GM19463 (cell line): Measurements from ENCODE around the gene ZDHHC16.
"Not testable (repeated sequence)": the region's sequence is repeated elsewhere in the genome, so short reads cannot be mapped to it uniquely, and the experiment has no call there.

ENCODE experiments used
- ATAC-seq: cut with Tn5 transposase; IDR thresholded peaks from one replicate; pipeline ENCODE4 v1.9.1; 2021; ENCODE audit warnings: mild to moderate bottlenecking, moderate library complexity; ENCODE audit not compliant: unreplicated experiment

ZDHHC16 gene

DNA sequence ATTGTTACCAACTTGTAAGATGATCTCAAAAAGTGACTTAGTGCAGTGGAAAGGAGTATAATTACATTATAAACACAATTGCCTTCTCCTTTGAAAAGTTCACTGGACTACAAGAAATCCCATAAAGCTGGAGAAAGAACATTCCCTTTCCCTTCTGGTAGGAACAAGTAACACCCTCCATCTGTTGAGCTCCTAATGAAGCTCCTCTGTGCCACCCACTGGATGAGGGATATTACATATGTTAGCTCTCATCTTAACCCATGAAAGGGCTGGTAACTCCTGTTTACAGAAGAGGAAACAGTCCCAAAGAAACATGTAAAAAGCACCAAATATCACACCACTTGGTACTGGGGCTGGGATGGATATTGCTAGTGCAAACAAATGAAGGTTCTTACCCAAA is 11.9 kb upstream of the ZDHHC16 start:
- no peak for ATAC-seq

GRCh38 chr10:97434557-97434956 is 11.4 kb upstream of the ZDHHC16 start:
- ATAC-seq = no peak

- no peak for ATAC-seq
Observed at GRCh38 chr10:97435211-97435610, 10.8 kb upstream of the ZDHHC16 start.

GRCh38 chr10:97442277-97442676 is 3.7 kb upstream of the ZDHHC16 start:
- ATAC-seq = no peak

DNA sequence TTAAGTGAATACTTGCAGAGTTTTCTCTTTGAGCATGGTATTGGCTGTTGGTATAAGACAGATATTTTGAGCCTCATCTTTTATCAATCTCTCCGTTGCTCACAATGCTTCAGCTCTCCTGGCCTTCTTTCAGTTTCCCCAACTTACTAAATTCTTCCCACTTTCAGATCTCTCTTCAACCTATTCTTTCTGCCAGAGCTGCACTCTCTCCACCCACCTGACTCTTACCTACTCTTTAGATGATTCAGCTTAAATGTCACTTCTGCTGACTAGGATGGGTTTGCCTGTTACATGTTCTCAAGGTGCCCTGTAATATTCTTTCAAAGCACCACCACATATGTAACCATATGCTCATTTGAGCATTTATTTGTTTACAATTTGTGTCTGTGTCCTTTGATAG is 1.8 kb upstream of the ZDHHC16 start:
- ATAC-seq = no peak

DNA sequence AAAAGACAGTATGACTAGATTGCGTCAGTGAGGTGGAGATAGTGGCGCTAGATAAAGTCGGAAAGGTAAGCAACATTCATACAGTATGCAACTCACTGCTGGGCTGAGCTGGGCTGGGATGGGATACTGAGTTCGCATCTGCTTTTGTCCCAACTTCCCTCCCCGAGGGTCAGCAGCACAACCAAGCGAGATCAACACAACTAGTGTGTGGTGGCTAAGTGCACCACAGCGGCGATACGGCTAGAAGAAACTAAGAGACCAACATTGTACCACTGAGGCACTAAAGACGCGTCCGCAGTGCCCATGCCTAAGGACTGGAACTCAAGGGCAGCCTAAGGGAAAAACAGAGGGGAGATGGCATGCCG is 636 bp upstream of the ZDHHC16 start:
- ATAC-seq = no peak

- ATAC-seq = no peak
Observed at GRCh38 chr10:97450828-97451227, 4.9 kb downstream of the ZDHHC16 start.

GRCh38 chr10:97451605-97452004 is 5.6 kb downstream of the ZDHHC16 start:
- ATAC-seq = no peak

DNA sequence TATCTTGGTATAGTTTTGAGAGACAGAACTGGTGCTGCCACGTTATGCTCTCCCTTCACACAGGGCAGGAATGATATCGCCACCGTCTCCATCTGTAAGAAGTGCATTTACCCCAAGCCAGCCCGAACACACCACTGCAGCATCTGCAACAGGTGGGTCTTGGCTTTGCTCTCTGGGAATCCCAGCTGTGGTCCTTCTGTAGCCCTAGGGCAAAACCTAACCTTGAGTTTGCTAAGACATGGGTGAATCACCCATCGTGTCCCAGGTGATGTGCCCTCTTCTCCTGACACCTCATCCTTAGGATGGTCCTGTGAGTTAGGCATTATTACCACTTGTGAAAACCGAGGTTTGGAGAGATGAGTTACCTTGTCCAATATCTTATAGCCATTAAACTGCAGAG is 6.4 kb downstream of the ZDHHC16 start:
- ATAC-seq = no peak

- ATAC-seq = no peak
Observed at GRCh38 chr10:97454330-97455036, 8.5 kb downstream of the ZDHHC16 start.

DNA sequence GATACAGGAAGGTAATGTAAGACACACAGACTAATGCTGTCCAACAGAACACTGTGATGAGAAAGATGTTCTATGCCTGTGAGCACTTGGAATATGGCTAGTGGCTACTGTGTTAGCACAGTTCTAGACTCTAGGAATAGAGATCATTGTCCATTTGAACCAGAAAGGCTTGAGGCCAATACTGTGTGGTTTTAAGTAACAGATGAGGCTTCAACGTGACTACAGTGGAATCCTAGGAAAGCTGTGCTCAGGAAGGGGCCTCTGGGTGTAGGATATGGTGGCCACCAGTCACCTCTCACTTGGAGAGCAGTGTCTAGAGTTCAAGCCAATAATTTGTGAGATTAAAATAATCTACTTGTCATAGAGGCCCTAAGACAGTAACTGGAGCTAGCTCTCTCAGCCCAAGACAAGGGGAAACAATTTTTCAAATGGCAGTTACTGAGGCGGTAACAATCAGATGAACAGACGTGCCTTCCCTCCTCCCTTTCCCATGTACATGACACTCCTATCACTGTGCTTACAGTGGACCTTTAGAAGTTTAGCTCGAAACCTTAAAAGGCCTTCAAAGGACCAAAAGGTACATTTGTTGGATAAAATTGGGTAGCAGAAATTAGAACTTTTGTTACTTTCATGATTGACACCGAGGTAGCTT is 10.2 kb downstream of the ZDHHC16 start:
- ATAC-seq = no peak

DNA sequence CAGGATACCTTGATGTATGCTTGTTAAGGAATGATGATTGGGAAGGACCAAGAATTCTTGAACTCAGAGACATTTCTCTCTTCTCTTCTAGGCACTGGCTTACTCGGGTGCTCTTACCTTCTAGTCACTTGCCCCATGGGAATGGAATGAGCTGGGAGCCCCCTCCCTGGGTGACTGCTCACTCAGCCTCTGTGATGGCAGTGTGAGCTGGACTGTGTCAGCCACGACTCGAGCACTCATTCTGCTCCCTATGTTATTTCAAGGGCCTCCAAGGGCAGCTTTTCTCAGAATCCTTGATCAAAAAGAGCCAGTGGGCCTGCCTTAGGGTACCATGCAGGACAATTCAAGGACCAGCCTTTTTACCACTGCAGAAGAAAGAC is 10.7 kb downstream of the ZDHHC16 start:
- ATAC-seq = no peak

DNA sequence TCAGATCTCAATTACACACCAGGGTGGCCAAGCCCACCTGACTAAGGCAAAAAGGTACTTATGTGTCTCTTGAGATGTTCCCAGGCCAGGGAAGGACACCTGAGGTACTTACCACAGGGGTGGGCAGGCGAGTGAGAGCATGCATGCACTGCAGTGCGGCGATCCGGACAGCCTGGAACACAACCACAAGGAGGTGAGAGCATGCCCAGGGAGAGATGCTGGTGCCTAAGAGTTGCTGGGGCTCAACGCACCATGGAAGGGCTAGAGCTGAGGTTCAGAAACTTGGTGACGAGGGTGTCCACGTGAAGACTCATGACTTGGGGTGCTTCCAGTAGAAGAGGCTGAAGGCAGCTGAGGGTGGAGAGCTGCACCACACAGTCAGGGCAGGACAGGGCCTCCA is 13.1 kb downstream of the ZDHHC16 start:
- ATAC-seq = no peak

DNA sequence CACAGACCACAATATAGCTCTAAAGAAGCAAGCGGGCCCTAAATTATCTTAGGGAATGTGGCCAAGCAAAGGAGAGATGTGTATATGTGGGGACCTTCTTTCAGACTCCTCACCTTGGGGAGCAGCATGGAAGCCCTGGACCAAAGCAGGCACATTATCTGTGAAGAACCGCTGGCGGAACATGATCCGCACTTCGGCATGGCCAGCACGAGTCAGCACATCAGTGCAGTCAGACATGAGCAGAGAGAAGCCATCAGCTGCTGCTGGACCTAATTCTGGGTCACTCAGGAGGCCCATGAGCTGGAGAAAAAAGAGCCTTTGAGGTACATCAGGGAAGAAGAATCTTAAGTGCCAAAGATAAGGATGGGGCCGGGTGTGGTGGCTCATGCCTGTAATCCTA is 14.0 kb downstream of the ZDHHC16 start:
- no peak for ATAC-seq

DNA sequence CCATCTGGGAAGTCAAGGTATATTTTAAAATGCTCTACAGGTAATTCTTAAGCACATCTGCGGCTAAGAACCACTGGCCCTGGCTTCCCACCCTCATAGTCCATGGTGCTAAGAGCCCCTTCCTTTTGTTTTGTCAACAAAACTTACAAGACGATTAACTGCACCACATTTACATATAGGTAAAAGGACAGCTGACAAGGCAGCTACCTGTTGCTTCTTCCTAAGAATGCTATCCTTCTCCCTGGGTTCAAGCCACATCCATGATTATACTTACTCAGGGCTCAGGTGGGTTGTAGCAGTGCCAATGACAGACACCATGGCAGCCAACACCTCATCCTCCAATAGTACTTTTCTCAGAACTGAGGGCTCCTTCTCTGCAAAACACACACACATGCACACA is 16.3 kb downstream of the ZDHHC16 start:
- ATAC-seq = no peak

DNA sequence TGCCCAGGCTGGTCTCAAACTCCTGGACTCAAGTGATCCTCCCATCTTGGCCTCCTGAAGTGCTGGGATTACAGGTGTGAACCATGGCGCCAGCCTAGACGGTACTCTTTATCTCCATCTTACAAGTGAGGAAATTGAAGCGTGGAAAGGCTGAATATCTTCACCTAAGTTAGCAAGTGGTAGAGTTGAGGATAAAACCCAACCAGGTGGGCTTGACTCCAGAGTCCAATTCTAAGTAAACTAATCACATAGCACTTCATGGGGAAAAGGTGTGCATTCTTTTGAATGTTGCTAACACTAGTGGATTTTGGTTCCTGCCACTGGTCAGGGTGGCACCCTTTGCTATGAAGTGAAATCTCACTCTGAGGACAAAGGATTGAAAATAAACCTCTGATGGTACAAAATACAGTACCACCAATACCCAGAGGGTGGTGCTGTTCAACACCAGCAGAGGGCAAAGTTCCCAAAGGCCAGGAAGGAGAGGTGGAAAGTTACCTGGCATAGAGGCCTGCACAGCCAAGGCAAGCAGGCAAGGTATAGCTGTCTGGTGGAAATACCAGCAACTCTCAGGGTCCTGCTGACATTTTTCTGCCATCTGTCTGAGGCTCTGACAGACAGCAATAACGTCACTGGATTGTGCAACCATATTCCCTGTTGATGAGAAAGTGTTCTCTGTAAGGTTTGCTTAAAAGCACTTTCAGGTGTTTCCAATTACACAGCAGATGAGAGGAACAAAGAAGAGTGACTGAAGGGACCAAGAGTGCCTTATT is 17.6 kb downstream of the ZDHHC16 start:
- no peak for ATAC-seq

DNA sequence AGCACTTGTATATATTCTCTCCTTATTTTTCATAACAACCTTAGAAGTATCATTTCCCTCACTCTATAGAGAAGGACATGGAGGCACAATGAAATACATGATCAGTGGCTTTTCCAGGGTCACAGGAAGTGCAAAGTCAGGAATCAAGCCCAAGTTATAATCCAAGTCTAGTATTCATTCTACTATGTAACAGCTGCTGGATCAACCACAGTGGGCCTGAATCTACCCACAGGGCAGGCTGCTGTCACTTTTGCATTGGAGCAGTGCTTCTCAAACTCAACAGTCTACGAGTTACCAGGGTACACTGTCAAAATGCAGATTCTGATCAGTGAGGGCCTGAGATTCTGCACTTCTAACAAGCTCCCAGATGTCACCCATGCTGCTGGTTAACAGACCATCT is 18.3 kb downstream of the ZDHHC16 start:
- ATAC-seq = no peak

GRCh38 chr10:97465982-97466381 is 20.0 kb downstream of the ZDHHC16 start:
- no peak for ATAC-seq

- no peak for ATAC-seq
Observed at GRCh38 chr10:97466755-97467154, 20.8 kb downstream of the ZDHHC16 start.

GRCh38 chr10:97468162-97468561 is 22.2 kb downstream of the ZDHHC16 start:
- ATAC-seq = no peak

DNA sequence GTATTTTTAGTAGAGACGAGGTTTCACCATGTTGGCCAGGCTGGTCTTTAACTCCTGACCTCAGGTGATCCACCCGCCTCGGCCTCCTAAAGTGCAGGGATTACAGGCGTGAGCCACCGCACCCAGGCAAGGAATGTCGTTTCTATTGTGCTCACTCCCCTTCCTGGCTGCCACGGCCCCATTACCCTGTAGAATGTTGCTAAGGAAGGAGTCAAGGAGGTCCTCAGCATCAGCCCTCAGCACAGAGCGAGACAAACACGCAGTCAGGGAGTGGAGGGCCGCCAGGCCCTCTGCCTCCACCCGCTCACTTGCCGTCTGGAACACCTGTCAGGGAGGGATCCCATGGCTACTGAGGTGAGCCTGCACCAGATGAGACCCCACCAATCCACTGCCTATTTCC is 22.8 kb downstream of the ZDHHC16 start:
- ATAC-seq = not testable (repeated sequence)

- no peak for ATAC-seq
Observed at GRCh38 chr10:97474918-97475317, 28.9 kb downstream of the ZDHHC16 start.
